ENCODE data around the gene MRPL10.

GRCh38 chr17:47840001-47840741 is 8.8 kb upstream of the MRPL10 start:
- TF ChIP-seq SUZ12 (IDR thresholded peaks at IDR 0.05; ENCODE audit: extremely low read depth, insufficient read depth, insufficient read length) (no peak), ZNF274 (IDR thresholded peaks at IDR 0.05; ENCODE audit: low read depth, low read length) (no peak)
